ENCODE results near the gene ADORA3. TPM values are rescaled to one million over a fixed set of nuclear protein-coding genes. Genes with fewer than 3 reads are reported as not detected.
"Not testable (repeated sequence)": the region's sequence is repeated elsewhere in the genome, so short reads cannot be mapped to it uniquely, and the experiment has no call there.

The ADORA3 gene
- total RNA-seq, 1 donor from 2014 or later, result not detected

DNA sequence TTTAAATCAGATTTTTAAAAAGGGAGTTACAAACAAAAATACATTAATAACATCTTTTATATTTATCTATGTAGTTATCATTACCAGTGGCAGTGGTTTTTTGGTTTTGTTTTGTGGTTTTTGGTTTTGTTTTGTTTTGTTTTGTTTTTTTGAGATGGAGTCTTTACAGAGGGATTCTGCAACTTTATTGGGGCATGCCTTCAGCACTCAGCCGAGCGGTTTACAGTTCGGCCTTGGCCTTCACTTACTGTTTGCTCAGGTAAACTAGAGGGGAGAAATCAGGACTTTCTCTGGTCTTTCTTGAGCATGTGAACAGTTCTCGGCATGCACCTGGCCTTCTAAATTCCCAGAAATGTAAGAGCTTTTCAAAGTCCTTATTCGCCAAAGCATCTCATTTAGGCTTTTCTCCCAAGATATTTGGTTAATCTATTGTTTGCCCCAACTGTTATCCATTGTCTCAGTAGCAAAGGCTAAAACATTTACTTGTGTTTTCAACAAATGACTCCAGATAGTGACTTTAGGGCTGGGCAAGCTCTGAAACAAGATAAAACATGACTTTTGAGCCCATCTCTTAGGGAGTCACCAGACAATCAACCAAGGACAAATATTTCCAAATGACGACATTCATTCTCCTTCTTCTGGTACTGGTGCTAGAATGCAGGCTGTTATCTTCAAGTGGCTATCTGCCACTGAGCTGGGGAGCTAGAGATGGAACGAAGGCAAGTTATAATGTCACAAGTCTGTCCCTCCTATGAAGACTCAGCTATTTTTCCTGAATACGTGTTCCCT lies 48.4 kb upstream of the ADORA3 start:
- H3K9me3 Mint-ChIP-seq (ENCODE audit: unreplicated experiment), result no peaks in the 10 kb centered on the region
- H2AFZ ChIP-seq (ENCODE audit: low read depth, low read length), result no peak overlapping the region
- FAIRE-seq, result no peak
- no peak overlapping the region for H3K4me2 ChIP-seq (ENCODE audit: low read length)
- H3K9ac ChIP-seq (ENCODE audit: low read length), result no peak overlapping the region
- H3K4me1 ChIP-seq (ENCODE audit: insufficient read depth, low read length), result peaks cover 4% of the 10 kb centered on the region
- H3K36me3 Mint-ChIP-seq (ENCODE audit: low read depth, unreplicated experiment), result no peaks in the 10 kb centered on the region
- H3K27ac Mint-ChIP-seq (ENCODE audit: unreplicated experiment), result no peak overlapping the region
- H3K4me3 ChIP-seq (ENCODE audit: insufficient read depth, low read depth, low read length), result no peak overlapping the region
- DNase-seq (ENCODE audit: low read depth), result no peak
- no peaks in the 10 kb centered on the region for H3K27me3 ChIP-seq (ENCODE audit: insufficient read depth, low read length)
- no peaks in the 10 kb centered on the region for H3K27me3 Mint-ChIP-seq (ENCODE audit: low read depth, unreplicated experiment)
- peaks cover 15% of the 10 kb centered on the region for H3K4me1 Mint-ChIP-seq (ENCODE audit: low read depth, unreplicated experiment)
- H3K4me3 Mint-ChIP-seq (ENCODE audit: unreplicated experiment), result no peak overlapping the region
- H4K20me1 ChIP-seq (ENCODE audit: insufficient read depth, low read length), result no peaks in the 10 kb centered on the region
- no peaks in the 10 kb centered on the region for H3K79me2 ChIP-seq (ENCODE audit: insufficient read depth, low read length)
- H3K36me3 ChIP-seq (ENCODE audit: insufficient read depth, low read length), result no peaks in the 10 kb centered on the region
- TF ChIP-seq, protein P1, sequence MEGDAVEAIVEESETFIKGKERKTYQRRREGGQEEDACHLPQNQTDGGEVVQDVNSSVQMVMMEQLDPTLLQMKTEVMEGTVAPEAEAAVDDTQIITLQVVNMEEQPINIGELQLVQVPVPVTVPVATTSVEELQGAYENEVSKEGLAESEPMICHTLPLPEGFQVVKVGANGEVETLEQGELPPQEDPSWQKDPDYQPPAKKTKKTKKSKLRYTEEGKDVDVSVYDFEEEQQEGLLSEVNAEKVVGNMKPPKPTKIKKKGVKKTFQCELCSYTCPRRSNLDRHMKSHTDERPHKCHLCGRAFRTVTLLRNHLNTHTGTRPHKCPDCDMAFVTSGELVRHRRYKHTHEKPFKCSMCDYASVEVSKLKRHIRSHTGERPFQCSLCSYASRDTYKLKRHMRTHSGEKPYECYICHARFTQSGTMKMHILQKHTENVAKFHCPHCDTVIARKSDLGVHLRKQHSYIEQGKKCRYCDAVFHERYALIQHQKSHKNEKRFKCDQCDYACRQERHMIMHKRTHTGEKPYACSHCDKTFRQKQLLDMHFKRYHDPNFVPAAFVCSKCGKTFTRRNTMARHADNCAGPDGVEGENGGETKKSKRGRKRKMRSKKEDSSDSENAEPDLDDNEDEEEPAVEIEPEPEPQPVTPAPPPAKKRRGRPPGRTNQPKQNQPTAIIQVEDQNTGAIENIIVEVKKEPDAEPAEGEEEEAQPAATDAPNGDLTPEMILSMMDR (IDR thresholded peaks at IDR 0.05; ENCODE audit: insufficient read depth, low read depth, low read length), result no peak
- no peak for TF ChIP-seq EZH2 (IDR thresholded peaks at IDR 0.05; ENCODE audit: insufficient read depth, low read length)
- no peak overlapping the region for H3K27ac ChIP-seq (ENCODE audit: low read depth, low read length)
- H3K9me3 ChIP-seq (ENCODE audit: insufficient read depth, low read depth, low read length), result no peaks in the 10 kb centered on the region

DNA sequence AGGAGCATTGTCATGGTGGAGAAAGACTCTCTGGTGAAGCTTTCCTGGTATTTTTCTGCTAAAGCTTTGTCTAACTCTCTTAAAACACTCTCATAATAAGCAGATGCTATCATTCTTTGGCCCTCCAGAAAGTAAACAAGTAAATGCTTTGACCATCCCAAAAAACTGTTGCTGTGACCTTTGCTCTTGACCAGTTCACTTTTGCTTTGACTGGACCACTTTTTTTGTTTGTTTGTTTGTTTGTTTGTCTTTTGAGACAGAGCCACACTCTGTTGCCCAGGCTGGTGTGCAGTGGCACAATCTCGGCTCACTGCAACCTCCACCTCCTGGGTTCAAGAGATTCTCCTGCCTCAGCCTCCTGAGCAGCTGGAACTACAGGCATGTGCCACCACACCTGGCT lies 44.4 kb upstream of the ADORA3 start:
- H3K4me1 Mint-ChIP-seq (ENCODE audit: low read depth, unreplicated experiment), result not testable (repeated sequence)

DNA sequence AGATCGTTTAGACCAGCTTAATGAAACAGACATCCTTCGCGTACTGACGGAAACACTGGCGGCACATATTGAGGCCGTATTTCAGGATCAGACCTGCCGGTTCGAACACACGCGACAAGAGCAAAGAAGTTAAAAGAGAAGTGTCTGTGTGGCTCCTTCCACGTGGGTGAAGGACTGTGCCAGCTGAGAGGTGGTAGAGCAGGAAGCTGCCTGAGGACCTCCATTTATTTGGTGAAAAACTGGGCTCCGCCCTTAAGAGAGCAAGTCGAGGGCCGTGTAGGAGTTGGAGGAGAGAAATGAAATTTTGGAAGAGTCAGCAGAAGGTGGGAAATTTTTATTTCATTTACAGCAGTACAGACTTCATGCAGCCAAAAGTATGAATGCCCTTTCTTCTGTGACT lies 38.8 kb upstream of the ADORA3 start:
- no peaks in the 10 kb centered on the region for H4K20me1 ChIP-seq (ENCODE audit: insufficient read depth, low read length)
- H3K27me3 ChIP-seq (ENCODE audit: insufficient read depth, low read length), result no peaks in the 10 kb centered on the region
- peak overlapping the region; percentile 27 for H2AFZ ChIP-seq (ENCODE audit: low read depth, low read length)
- H3K4me1 ChIP-seq (ENCODE audit: insufficient read depth, low read length), result peaks cover 26% of the 10 kb centered on the region
- H3K79me2 ChIP-seq (ENCODE audit: insufficient read depth, low read length), result no peaks in the 10 kb centered on the region
- Mint-ChIP-seq H3K9me3 (ENCODE audit: unreplicated experiment) (no peaks in the 10 kb centered on the region), H3K27ac (ENCODE audit: unreplicated experiment) (peak overlapping the region; percentile 77), H3K27me3 (ENCODE audit: low read depth, unreplicated experiment) (no peaks in the 10 kb centered on the region), H3K4me1 (ENCODE audit: low read depth, unreplicated experiment) (peaks cover 29% of the 10 kb centered on the region), H3K36me3 (ENCODE audit: low read depth, unreplicated experiment) (no peaks in the 10 kb centered on the region), H3K4me3 (ENCODE audit: unreplicated experiment) (no peak overlapping the region)
- H3K27ac ChIP-seq (ENCODE audit: low read depth, low read length), result no peak overlapping the region
- no peak overlapping the region for H3K4me3 ChIP-seq (ENCODE audit: insufficient read depth, low read depth, low read length)
- no peak for FAIRE-seq
- peak overlapping the region; percentile 67 for H3K4me2 ChIP-seq (ENCODE audit: low read length)
- no peaks in the 10 kb centered on the region for H3K9me3 ChIP-seq (ENCODE audit: insufficient read depth, low read depth, low read length)
- no peak for DNase-seq (ENCODE audit: low read depth)
- TF ChIP-seq EZH2 (IDR thresholded peaks at IDR 0.05; ENCODE audit: insufficient read depth, low read length), result no peak
- TF ChIP-seq, protein P1 (IDR thresholded peaks at IDR 0.05; ENCODE audit: insufficient read depth, low read depth, low read length), result no peak
- H3K36me3 ChIP-seq (ENCODE audit: insufficient read depth, low read length), result no peaks in the 10 kb centered on the region
- no peak overlapping the region for H3K9ac ChIP-seq (ENCODE audit: low read length)

More for the DNA sequence above, 44.4 kb upstream of the ADORA3 start:
- not testable (repeated sequence) for DNase-seq (ENCODE audit: low read depth); FAIRE-seq; H3K36me3 Mint-ChIP-seq (ENCODE audit: low read depth, unreplicated experiment); H3K27ac Mint-ChIP-seq (ENCODE audit: unreplicated experiment); H3K27me3 Mint-ChIP-seq (ENCODE audit: low read depth, unreplicated experiment); H3K36me3 ChIP-seq (ENCODE audit: insufficient read depth, low read length); H4K20me1 ChIP-seq (ENCODE audit: insufficient read depth, low read length); H3K4me2 ChIP-seq (ENCODE audit: low read length); H3K9me3 Mint-ChIP-seq (ENCODE audit: unreplicated experiment); H3K27me3 ChIP-seq (ENCODE audit: insufficient read depth, low read length); H3K9me3 ChIP-seq (ENCODE audit: insufficient read depth, low read depth, low read length); H3K79me2 ChIP-seq (ENCODE audit: insufficient read depth, low read length); H3K4me3 ChIP-seq (ENCODE audit: insufficient read depth, low read depth, low read length); H3K9ac ChIP-seq (ENCODE audit: low read length); H3K27ac ChIP-seq (ENCODE audit: low read depth, low read length); H2AFZ ChIP-seq (ENCODE audit: low read depth, low read length); H3K4me1 ChIP-seq (ENCODE audit: insufficient read depth, low read length); H3K4me3 Mint-ChIP-seq (ENCODE audit: unreplicated experiment)

Measured in astrocyte (in vitro differentiated cells and primary cell).